ENCODE results near the gene BNIP3. TPM values are rescaled to one million over a fixed set of nuclear protein-coding genes. Genes with fewer than 3 reads are reported as not detected.

BNIP3 gene
- total RNA-seq, 1 experiment from 2014 or later = 57.1 TPM

- no peak overlapping the region for H2AFZ ChIP-seq (ENCODE audit: low read length)
- H3K27ac ChIP-seq (ENCODE audit: insufficient read length, low read depth, low read length) = no peak overlapping the region
- H3K18ac ChIP-seq (ENCODE audit: insufficient read length, low read depth, low read length) = no peak overlapping the region
- H3K23me2 ChIP-seq (ENCODE audit: insufficient read length, low read depth, low read length, poor library complexity, severe bottlenecking) = no peaks in the 10 kb centered on the region
- no peak overlapping the region for H3K4me2 ChIP-seq (ENCODE audit: insufficient read depth, insufficient read length, low read length)
- no peak overlapping the region for H3K9ac ChIP-seq (ENCODE audit: extremely low read depth, insufficient read length, low read length)
- peaks cover 6% of the 10 kb centered on the region for H3K79me1 ChIP-seq (ENCODE audit: insufficient read depth, low read depth, low read length, poor library complexity, severe bottlenecking)
- H4K8ac ChIP-seq (replicated peaks; ENCODE audit: insufficient read length, low read depth, low read length) = no peak overlapping the region
- 0 out of 2 replicates have a peak, but pooled peaks cover 3% of the 10 kb centered on the region for H3K4me1 ChIP-seq (ENCODE audit: insufficient read depth, low read length)
- H3K9me3 ChIP-seq (ENCODE audit: control insufficient read depth, low read depth, low read length) = no peaks in the 10 kb centered on the region
- no peak overlapping the region for H2BK5ac ChIP-seq (ENCODE audit: insufficient read length, low read length)
- Mint-ChIP-seq H3K27ac (peak overlapping the region in 2 of 3 experiments; percentile 16 to 22; a peak in 4 of 7 replicates), H3K4me1 (peaks cover 53 to 57% of the 10 kb centered on the region in 2 experiments), H3K36me3 (ENCODE audit: insufficient read depth in 1 of 3, low read depth in 3 of 3) (peaks cover 3 to 5% (median 4%) of the 10 kb centered on the region in 3 experiments; a peak in 3 of 7 replicates), H3K27me3 (ENCODE audit: low read depth) (no peaks in the 10 kb centered on the region), H3K9me3 (peaks cover 0 to 6% of the 10 kb centered on the region in 2 experiments; a peak in 1 of 5 replicates), H3K4me3 (no peak overlapping the region)
- no peak for DNase-seq
- H2BK15ac ChIP-seq (ENCODE audit: low read depth, low read length) = no peak overlapping the region
- H3K4ac ChIP-seq (ENCODE audit: low read depth, low read length) = no peak overlapping the region
- H2BK12ac ChIP-seq (ENCODE audit: insufficient read length, low read depth, low read length) = no peak overlapping the region
- H3K27me3 ChIP-seq (ENCODE audit: insufficient read depth, low read length) = no peaks in the 10 kb centered on the region
- no peaks in the 10 kb centered on the region for H4K20me1 ChIP-seq (ENCODE audit: control insufficient read depth, insufficient read depth, insufficient read length)
- no peak overlapping the region for H2BK20ac ChIP-seq (ENCODE audit: low read depth, low read length, poor library complexity, severe bottlenecking)
- no CpG with 5 or more reads among the region's 11 CpGs for WGBS (ENCODE audit: extremely low coverage, insufficient read length, low lambda C conversion rate)
- no peak overlapping the region for H3T11ph ChIP-seq (ENCODE audit: low read length)
- no peak overlapping the region for H3K23ac ChIP-seq (ENCODE audit: insufficient read length, low read depth, low read length)
- no peak overlapping the region for H3K14ac ChIP-seq (ENCODE audit: insufficient read depth, low read length)
- TF ChIP-seq, protein P1, sequence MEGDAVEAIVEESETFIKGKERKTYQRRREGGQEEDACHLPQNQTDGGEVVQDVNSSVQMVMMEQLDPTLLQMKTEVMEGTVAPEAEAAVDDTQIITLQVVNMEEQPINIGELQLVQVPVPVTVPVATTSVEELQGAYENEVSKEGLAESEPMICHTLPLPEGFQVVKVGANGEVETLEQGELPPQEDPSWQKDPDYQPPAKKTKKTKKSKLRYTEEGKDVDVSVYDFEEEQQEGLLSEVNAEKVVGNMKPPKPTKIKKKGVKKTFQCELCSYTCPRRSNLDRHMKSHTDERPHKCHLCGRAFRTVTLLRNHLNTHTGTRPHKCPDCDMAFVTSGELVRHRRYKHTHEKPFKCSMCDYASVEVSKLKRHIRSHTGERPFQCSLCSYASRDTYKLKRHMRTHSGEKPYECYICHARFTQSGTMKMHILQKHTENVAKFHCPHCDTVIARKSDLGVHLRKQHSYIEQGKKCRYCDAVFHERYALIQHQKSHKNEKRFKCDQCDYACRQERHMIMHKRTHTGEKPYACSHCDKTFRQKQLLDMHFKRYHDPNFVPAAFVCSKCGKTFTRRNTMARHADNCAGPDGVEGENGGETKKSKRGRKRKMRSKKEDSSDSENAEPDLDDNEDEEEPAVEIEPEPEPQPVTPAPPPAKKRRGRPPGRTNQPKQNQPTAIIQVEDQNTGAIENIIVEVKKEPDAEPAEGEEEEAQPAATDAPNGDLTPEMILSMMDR (conservative IDR thresholded peaks at IDR 0.05) = no peak
- no peak overlapping the region for H4K91ac ChIP-seq (ENCODE audit: insufficient read length, low read depth, low read length)
- no peak overlapping the region for H3K56ac ChIP-seq (ENCODE audit: insufficient read length, low read depth, low read length)
- H2AK5ac ChIP-seq (ENCODE audit: insufficient read length, low read length) = no peak overlapping the region
- peaks cover 32% of the 10 kb centered on the region; the same call in 1 of the 2 replicates for H3K79me2 ChIP-seq (ENCODE audit: insufficient read depth, low read length)
- H2BK120ac ChIP-seq (ENCODE audit: low read depth, low read length, poor library complexity, severe bottlenecking) = no peak overlapping the region
- H4K5ac ChIP-seq (ENCODE audit: insufficient read length, low read depth, low read length) = no peak overlapping the region
These were observed 58.5 kb downstream of the BNIP3 start for GRCh38 chr10:131923038-131923756.
